ENCODE measurements around the gene MRPL49.
"Not testable (repeated sequence)": the region's sequence is repeated elsewhere in the genome, so short reads cannot be mapped to it uniquely, and the experiment has no call there.

Gene MRPL49

DNA sequence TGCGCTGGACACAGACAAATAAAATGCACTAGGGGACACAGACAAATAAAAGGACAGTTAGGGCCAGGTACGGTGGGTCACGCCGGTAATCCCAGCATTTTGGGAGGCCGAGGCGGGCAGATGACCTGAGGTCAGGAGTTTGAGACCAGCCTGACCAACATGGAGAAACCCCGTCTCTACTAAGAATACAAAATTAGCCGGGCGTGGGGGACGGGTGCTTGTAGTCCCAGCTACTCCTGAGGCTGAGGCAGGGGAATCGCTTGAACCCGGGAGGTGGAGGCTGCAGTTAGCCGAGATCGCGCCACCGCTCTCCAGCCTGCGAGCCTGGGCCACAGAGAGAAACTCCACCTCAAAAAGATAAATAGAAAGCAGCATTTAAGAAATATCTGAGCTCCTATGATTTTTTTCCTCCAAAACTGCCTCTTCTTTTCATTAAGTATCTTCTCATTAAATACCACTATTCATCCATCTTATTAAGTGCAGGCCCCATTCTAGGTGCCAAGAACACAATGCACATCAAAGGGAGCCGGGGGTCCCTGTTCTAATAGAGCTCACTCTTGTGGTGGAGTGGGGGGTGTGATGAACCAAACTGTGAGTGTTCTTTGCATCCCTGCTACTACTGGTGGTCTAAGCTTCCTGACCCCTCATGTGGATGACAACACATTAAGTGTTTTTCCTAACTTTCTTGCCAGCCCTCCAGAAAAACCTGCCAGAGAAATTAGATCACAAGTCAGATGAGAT, 3.9 kb upstream of the MRPL49 start:
- no peak for DNase-seq (ENCODE audit: low read depth)
- TF ChIP-seq, protein P1, sequence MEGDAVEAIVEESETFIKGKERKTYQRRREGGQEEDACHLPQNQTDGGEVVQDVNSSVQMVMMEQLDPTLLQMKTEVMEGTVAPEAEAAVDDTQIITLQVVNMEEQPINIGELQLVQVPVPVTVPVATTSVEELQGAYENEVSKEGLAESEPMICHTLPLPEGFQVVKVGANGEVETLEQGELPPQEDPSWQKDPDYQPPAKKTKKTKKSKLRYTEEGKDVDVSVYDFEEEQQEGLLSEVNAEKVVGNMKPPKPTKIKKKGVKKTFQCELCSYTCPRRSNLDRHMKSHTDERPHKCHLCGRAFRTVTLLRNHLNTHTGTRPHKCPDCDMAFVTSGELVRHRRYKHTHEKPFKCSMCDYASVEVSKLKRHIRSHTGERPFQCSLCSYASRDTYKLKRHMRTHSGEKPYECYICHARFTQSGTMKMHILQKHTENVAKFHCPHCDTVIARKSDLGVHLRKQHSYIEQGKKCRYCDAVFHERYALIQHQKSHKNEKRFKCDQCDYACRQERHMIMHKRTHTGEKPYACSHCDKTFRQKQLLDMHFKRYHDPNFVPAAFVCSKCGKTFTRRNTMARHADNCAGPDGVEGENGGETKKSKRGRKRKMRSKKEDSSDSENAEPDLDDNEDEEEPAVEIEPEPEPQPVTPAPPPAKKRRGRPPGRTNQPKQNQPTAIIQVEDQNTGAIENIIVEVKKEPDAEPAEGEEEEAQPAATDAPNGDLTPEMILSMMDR (conservative IDR thresholded peaks at IDR 0.05; ENCODE audit: control insufficient read depth, insufficient read depth, low read depth, low read length), result no peak
- H3K4me3 ChIP-seq (ENCODE audit: control insufficient read depth, low read depth, low read length), result no peak overlapping the region

- not testable (repeated sequence) for DNase-seq (ENCODE audit: low read depth); H3K4me3 ChIP-seq (ENCODE audit: control insufficient read depth, low read depth, low read length)
Observed at GRCh38 chr11:65118891-65119669, 3.0 kb upstream of the MRPL49 start.

DNA sequence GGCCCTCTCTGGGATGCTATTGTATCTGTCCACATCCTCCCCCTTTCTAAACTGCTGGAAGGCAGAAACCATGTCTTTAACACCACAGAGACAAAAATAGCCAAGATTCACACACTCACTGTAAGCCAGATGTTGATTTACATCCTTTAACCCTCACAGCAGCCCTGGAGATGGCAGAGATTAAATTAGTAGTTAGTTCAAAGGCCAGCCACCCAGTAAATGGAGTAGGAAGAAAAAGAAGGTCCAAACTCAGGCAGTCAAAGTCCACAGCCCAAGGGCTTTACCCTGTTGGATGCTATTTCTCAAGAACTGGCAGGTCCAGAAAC, 2.5 kb upstream of the MRPL49 start:
- DNase-seq (ENCODE audit: low read depth), result no peak
- TF ChIP-seq, protein P1 (conservative IDR thresholded peaks at IDR 0.05; ENCODE audit: control insufficient read depth, insufficient read depth, low read depth, low read length), result no peak
- H3K4me3 ChIP-seq (ENCODE audit: control insufficient read depth, low read depth, low read length), result no peak overlapping the region

DNA sequence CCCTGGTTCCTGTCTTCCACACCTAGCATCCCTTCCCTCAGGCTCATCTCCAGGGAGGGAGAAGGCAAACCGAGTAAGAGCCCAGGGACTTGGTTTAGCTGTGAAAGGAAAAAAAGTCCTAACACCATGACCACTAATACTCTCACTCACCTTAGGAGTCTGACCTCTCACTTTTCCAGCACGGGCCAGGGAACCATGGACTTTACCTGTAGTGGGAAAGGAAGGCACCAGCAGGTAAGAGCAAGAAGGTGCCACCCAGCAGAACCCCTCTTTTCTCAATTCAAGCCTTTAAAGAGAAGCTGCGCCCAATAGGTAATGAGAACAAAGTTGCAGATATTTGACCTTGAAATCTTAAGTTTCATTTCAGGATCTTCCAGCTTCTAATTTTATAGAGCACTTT, 1.3 kb upstream of the MRPL49 start:
- TF ChIP-seq, protein P1 (conservative IDR thresholded peaks at IDR 0.05; ENCODE audit: control insufficient read depth, insufficient read depth, low read depth, low read length), result no peak
- DNase-seq (ENCODE audit: low read depth), result no peak
- peak overlapping the region; percentile 65 for H3K4me3 ChIP-seq (ENCODE audit: control insufficient read depth, low read depth, low read length)

DNA sequence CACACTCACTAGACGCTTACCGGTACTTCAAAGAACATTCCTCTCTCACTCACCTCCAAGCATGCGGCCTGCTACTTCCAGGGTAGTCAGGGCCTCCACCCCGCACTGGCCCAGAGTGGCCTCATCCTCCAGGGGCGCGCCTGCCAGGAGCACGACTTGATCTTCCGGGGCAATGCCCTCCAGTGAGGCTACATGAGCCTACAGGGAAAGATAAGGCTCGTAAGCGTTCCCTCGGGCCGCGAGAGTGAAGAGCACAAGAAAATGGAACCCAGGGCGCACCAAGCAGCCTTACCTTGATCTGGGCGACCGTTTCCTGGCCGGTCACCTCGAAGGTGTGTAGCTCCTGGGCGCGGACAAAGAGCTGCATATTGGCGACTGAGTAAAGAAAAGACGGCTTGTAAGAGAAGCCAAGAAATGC, 665 bp upstream of the MRPL49 start:
- H3K4me3 ChIP-seq (ENCODE audit: control insufficient read depth, low read depth, low read length), result peak overlapping the region; percentile 65
- TF ChIP-seq, protein P1 (conservative IDR thresholded peaks at IDR 0.05; ENCODE audit: control insufficient read depth, insufficient read depth, low read depth, low read length), result no peak
- no peak for DNase-seq (ENCODE audit: low read depth)

- no peak overlapping the region for H3K4me3 ChIP-seq (ENCODE audit: control insufficient read depth, low read depth, low read length)
- DNase-seq (ENCODE audit: low read depth), result no peak
- TF ChIP-seq, protein P1 (conservative IDR thresholded peaks at IDR 0.05; ENCODE audit: control insufficient read depth, insufficient read depth, low read depth, low read length), result no peak
Observed at GRCh38 chr11:65124480-65125196, 2.5 kb downstream of the MRPL49 start.
